ENCODE measurements around the gene RIC8A. TPM values are rescaled to one million over a fixed set of nuclear protein-coding genes. Genes with fewer than 3 reads are reported as not detected.

The RIC8A gene
- total and polyA plus RNA-seq, 8 donors, result 29.7 to 49.3 (median 40.9) TPM

DNA sequence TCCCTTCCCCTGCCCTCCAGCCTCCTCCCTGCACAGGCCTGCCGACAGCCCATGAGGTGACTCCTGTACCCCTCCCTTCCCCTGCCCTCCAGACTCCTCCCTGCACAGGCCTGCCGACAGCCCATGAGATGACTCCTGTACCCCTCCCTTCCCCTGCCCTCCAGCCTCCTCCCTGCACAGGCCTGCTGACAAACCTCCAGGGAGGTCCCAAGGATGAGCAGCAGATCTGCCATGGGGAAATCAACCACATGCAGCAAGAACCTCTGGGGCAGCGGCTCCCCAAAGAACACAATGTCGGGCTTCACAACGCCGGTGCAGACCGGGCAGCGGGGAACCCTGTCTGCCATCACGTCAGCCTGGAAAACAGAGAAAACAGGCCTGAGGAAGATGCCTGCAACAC lies 16.4 kb downstream of the RIC8A start:
- TF ChIP-seq, protein P1, sequence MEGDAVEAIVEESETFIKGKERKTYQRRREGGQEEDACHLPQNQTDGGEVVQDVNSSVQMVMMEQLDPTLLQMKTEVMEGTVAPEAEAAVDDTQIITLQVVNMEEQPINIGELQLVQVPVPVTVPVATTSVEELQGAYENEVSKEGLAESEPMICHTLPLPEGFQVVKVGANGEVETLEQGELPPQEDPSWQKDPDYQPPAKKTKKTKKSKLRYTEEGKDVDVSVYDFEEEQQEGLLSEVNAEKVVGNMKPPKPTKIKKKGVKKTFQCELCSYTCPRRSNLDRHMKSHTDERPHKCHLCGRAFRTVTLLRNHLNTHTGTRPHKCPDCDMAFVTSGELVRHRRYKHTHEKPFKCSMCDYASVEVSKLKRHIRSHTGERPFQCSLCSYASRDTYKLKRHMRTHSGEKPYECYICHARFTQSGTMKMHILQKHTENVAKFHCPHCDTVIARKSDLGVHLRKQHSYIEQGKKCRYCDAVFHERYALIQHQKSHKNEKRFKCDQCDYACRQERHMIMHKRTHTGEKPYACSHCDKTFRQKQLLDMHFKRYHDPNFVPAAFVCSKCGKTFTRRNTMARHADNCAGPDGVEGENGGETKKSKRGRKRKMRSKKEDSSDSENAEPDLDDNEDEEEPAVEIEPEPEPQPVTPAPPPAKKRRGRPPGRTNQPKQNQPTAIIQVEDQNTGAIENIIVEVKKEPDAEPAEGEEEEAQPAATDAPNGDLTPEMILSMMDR (IDR thresholded peaks at IDR 0.05), result no peak
- WGBS, 2 donors, result 95 to 96% methylated on average over 7 to 9 of the region's 9 CpGs
- intact Hi-C loops (cut with DNase I), result no loop called here
- no peak overlapping the region for H3K4me3 ChIP-seq
- DNase-seq, result peak in 1 of 6 donors; percentile 12
- no peak for ATAC-seq
- H3K27me3 ChIP-seq, result no peaks in the 10 kb centered on the region
- H3K27ac ChIP-seq, result no peak overlapping the region
- no peaks in the 10 kb centered on the region for H3K9me3 ChIP-seq
- H3K36me3 ChIP-seq, result no peaks in the 10 kb centered on the region
- FAIRE-seq, result no peak
- no peaks in the 10 kb centered on the region for H3K4me1 ChIP-seq

DNA sequence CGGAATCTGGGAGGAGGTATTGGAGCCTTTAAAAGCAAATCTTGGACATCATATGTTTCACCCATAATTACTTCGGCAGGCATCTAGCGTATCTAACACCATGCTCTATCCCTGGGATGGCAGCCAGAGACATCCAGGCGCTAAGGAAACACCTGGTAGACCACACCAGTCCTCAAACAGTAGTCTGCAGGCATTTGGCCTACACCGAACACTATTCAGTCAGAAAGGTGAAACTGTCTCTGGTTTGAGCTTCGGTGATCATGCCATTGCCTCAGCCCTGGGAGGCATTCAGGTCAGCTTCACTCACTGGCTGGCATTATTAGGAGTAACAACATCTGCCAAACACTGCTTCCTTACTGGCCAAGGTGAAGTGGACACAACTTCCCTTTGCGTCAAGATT lies 16.9 kb downstream of the RIC8A start:
- H3K9me3 ChIP-seq, result no peaks in the 10 kb centered on the region
- ATAC-seq, result no peak
- no peak overlapping the region for H3K27ac ChIP-seq
- H3K27me3 ChIP-seq, result no peaks in the 10 kb centered on the region
- no peaks in the 10 kb centered on the region for H3K36me3 ChIP-seq
- 84 to 94% methylated on average over 7 of the region's 7 CpGs for WGBS, 2 donors
- intact Hi-C loops (cut with DNase I), result no loop called here
- H3K4me1 ChIP-seq, result no peaks in the 10 kb centered on the region
- no peak for DNase-seq
- FAIRE-seq, result no peak
- TF ChIP-seq, protein P1 (IDR thresholded peaks at IDR 0.05), result no peak
- no peak overlapping the region for H3K4me3 ChIP-seq

DNA sequence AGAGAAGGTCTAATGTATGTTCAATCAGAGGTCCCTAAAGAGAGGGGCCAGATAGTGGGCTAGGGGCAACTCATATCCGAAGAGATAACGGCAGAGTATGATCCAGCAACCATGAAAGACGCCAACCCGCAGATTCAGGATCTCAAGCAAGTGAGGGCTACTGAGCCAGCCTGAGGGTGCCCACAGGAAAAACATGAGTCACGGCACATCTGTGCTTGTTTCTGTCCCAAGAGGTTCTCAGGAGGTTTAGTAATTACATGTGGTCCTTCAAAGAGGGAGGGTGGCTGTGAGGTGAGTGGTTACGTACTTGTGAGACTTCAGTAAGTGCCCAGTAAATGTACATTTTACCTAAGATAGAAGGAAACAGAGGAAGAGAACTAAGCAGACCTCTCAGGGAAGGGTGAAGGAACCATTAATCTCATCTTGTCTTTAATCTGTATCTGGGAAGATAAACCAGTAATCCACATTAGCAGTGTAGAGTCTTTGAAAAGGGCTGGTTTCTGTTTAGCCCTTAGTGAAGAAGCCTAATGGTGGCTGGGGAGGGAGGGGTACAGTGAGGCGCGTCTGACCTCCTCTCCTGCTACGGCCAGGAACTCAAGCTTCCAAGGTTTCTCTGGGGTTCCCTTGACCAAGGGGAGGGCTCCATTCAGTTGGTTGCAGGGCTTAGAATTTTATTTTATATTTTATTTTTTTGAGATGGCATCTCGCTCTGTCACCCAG lies 18.4 kb downstream of the RIC8A start:
- ATAC-seq, result no peak
- FAIRE-seq, result no peak
- no peaks in the 10 kb centered on the region for H3K27me3 ChIP-seq
- no peaks in the 10 kb centered on the region for H3K36me3 ChIP-seq
- peak in 1 of 6 donors; percentile 30 for DNase-seq
- H3K4me3 ChIP-seq, result no peak overlapping the region
- intact Hi-C loops (cut with DNase I), result no loop called here
- TF ChIP-seq, protein P1 (IDR thresholded peaks at IDR 0.05), result no peak
- H3K27ac ChIP-seq, result no peak overlapping the region
- no peaks in the 10 kb centered on the region for H3K4me1 ChIP-seq
- no peaks in the 10 kb centered on the region for H3K9me3 ChIP-seq
- WGBS, 2 donors, result 94 to 96% methylated on average over 10 of the region's 10 CpGs

DNA sequence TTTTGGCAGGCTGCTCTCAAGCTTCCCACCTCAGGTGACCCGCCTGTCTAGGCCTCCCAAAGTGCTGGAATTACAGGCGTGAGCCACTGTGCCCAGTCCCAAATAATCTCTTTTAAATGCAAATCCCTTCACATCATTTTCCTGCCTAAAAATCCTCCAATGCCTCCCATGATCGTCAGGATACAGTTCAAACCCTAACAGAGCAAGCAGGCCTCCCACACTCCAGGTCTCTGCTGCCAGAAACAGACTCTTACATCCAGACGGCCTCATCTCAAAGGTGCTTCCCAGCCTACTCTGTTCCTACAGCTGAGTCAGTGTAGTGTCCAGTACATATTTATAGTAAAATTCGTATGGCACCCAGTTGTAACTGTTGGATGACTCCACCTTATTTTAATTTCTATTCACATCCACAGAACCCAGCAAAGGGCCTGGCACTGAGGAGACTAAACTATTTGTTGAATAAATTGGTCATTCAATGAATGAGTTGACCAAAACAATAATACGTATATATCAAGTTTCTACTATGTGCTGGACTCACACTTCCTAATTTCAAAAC lies 20.4 kb downstream of the RIC8A start:
- no peak for FAIRE-seq
- intact Hi-C loops (cut with DNase I), result no loop called here
- Histone ChIP-seq H3K9me3 (no peaks in the 10 kb centered on the region), H3K4me3 (no peak overlapping the region), H3K36me3 (no peaks in the 10 kb centered on the region), H3K4me1 (no peaks in the 10 kb centered on the region), H3K27ac (no peak overlapping the region), H3K27me3 (no peaks in the 10 kb centered on the region)
- DNase-seq, result no peak
- 76 to 90% methylated on average over 6 of the region's 6 CpGs for WGBS, 2 donors
- TF ChIP-seq, protein P1 (IDR thresholded peaks at IDR 0.05), result no peak
- no peak for ATAC-seq

DNA sequence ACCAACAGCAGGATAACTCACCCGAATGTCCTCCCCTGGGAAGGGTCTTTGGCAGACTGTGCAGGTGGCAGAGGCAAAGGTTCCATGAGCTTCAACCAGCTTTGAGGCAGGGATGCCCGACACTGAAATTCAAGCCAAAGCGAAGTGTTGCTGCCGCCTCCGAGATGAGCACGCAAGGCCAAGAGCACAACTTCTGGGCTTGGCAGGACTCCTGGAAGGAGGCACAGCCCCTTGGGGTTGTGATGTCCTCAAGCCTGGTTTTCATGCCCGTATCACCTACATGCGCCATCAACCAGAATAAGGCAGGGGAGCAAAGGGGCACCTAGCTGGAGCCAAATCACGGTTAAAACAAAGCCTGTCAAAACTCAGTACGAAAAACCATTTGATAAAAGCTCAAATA lies 22.9 kb downstream of the RIC8A start:
- WGBS, 2 donors, result 93 to 97% methylated on average over 10 of the region's 10 CpGs
- intact Hi-C loops (cut with DNase I), result no loop called here
- Histone ChIP-seq H3K4me1 (peaks cover 0 to 6% (median 6%) of the 10 kb centered on the region in 3 donors), H3K36me3 (no peaks in the 10 kb centered on the region), H3K4me3 (no peak overlapping the region), H3K27me3 (no peaks in the 10 kb centered on the region), H3K27ac (no peak overlapping the region), H3K9me3 (no peaks in the 10 kb centered on the region)
- DNase-seq (peak in 1 of 6 donors; percentile 26), ATAC-seq (no peak), FAIRE-seq (no peak)
- TF ChIP-seq, protein P1 (IDR thresholded peaks at IDR 0.05), result no peak
